H1 (cell line): ENCODE results near the gene EGFLAM. TPM values are rescaled to one million over a fixed set of nuclear protein-coding genes. Genes with fewer than 3 reads are reported as not detected.

Experiments
- CEBPB ChIP-seq: IDR thresholded peaks from 2 replicates; pipeline ENCODE4 v1.6.1; 2012; ENCODE audit warnings: low read depth, low read length
- CHD1 ChIP-seq: IDR thresholded peaks from 2 replicates; pipeline ENCODE4 v1.6.1; 2012; ENCODE audit warnings: low read depth, low read length, improper control_type of control experiment
- CTCF ChIP-seq, 3 experiments: IDR thresholded peaks; 1 replicate in 2 of 3; 2 replicates in 1 of 3; pipeline versions ENCODE4 v1.5.1 to v1.6.1; 2011; ENCODE audit warnings: low read length in 3 of 3, mild to moderate bottlenecking in 3 of 3, inconsistent platforms in 2 of 3, low read depth in 1 of 3, moderate library complexity in 1 of 3; ENCODE audit not compliant: insufficient read depth in 1 of 3; ENCODE audit errors: control extremely low read depth in 1 of 3
- EP300 ChIP-seq, 2 experiments: IDR thresholded peaks; 1 replicate in 1 of 2; 2 replicates in 1 of 2; pipeline ENCODE4 v1.6.1; 2011 to 2012; ENCODE audit warnings: low read depth in 2 of 2, low read length in 2 of 2, mild to moderate bottlenecking in 2 of 2, borderline replicate concordance in 1 of 2, inconsistent platforms in 1 of 2, moderate library complexity in 1 of 2
- JUND ChIP-seq: IDR thresholded peaks from 2 replicates; pipeline ENCODE4 v1.6.1; 2011; ENCODE audit warnings: mild to moderate bottlenecking, improper control_type of control experiment, low read length
- PHF8 ChIP-seq: fragments of 200-600 bp; sonication (generic); conservative IDR thresholded peaks from 2 replicates; pipeline ENCODE4 v1.7.1; 2012; ENCODE audit warnings: low read depth, mild to moderate bottlenecking, inconsistent platforms, low read length, moderate library complexity
- RAD21 ChIP-seq, 2 experiments: IDR thresholded peaks in 1 of 2; conservative IDR thresholded peaks in 1 of 2; 2 replicates each; pipeline ENCODE4 v1.6.1; 2011; ENCODE audit warnings: low read depth in 2 of 2, low read length in 2 of 2, improper control_type of control experiment in 1 of 2, inconsistent platforms in 1 of 2, mild to moderate bottlenecking in 1 of 2, moderate library complexity in 1 of 2
- RBBP5 ChIP-seq: IDR thresholded peaks from 2 replicates; pipeline ENCODE4 v1.7.1; 2012; ENCODE audit warnings: low read depth, mild to moderate bottlenecking, inconsistent platforms, low read length, moderate library complexity, borderline replicate concordance
- SP4 ChIP-seq: IDR thresholded peaks from 2 replicates; pipeline ENCODE4 v1.6.1; 2012; ENCODE audit warnings: low read length, inconsistent platforms
- TBP ChIP-seq: IDR thresholded peaks from 2 replicates; pipeline ENCODE4 v1.6.1; 2011; ENCODE audit warnings: low read depth, low read length, improper control_type of control experiment
- polyA plus RNA-seq, 7 experiments: library from polyadenylated mRNA; depleted of rRNA in 3 of 7; stranded (reverse) in 5 of 7; unstranded in 2 of 7; fragments of >200 nt in 5 of 7; fragments of 200-250 nt in 2 of 7; gene quantifications; 1 replicate in 5 of 7; 2 replicates in 1 of 7; 4 replicates in 1 of 7; pipeline versions ENCODE4 v1.2.1 to v1.2.3, GENCODE V29; 2011 to 2013; ENCODE audit warnings: missing spikeins in 2 of 7, mixed read lengths in 2 of 7
- total RNA-seq: library from RNA; stranded (reverse); fragmentation: NEBNext Ultra II Directional; extraction: Animal tissue kit (Norgen Biotek cat#: 25700); gene quantifications from 2 replicates; pipeline ENCODE4 v1.2.1, GENCODE V29; 2021

EGFLAM gene
- total and polyA plus RNA-seq, 2 of the 8 experiments (the other 6 are each of a cell fraction or from before 2014, with no cell fraction given), result 0.20 to 0.24 TPM

GRCh38 chr5:38382898-38383297 lies 124.5 kb downstream of the EGFLAM start (continued):
- peak; percentile 84 to 94 (median 89) for TF ChIP-seq CTCF (IDR thresholded peaks at IDR 0.05; ENCODE audit: control extremely low read depth in 1 of 3, insufficient read depth in 1 of 3, low read depth in 1 of 3, low read length in 3 of 3)
- TF ChIP-seq TBP, result no peak
- no peak for TF ChIP-seq EP300 (IDR thresholded peaks at IDR 0.05; ENCODE audit: borderline replicate concordance in 1 of 2, low read depth in 2 of 2, low read length in 2 of 2)
- no peak for TF ChIP-seq PHF8
- TF ChIP-seq SP4, result no peak
- TF ChIP-seq RAD21 (IDR thresholded peaks at IDR 0.05 in 1 of 2, conservative IDR thresholded peaks at IDR 0.05 in 1 of 2; ENCODE audit: low read depth in 2 of 2, low read length in 2 of 2), result peak; percentile 80 to 93
- no peak for TF ChIP-seq CHD1
- no peak for TF ChIP-seq RBBP5
- TF ChIP-seq CEBPB, result peak; percentile 94
- TF ChIP-seq JUND, result no peak
